HEK293T (cell line): ENCODE measurements around the gene SGMS1.
A peak's percentile ranks its signal among the peaks of the same experiment; 100 is the strongest.
"Not testable (repeated sequence)": the region's sequence is repeated elsewhere in the genome, so short reads cannot be mapped to it uniquely, and the experiment has no call there.

Source experiments
- CTCF ChIA-PET: fragments of 350-600 bp; formaldehyde crosslinking; extraction: SDS; loops from one replicate; lab custom pipeline; 2021; ENCODE audit warnings: antibody characterized with exemption, inconsistent platforms; lab: Yijun Ruan, JAX
- POLR2A ChIA-PET: fragments of 350-600 bp; formaldehyde crosslinking; extraction: SDS; loops from one replicate; lab custom pipeline; 2020; ENCODE audit warnings: antibody characterized with exemption, inconsistent platforms; lab: Yijun Ruan, JAX
- DNase-seq: peaks from one replicate; pipeline ENCODE4 v3.0.0; 2012; ENCODE audit warnings: mixed read lengths; ENCODE audit errors: extremely low spot score
- ARNT ChIP-seq: fragments of 450-650 bp; IDR thresholded peaks from 2 replicates; pipeline ENCODE4 v1.6.1; 2017; ENCODE audit warnings: mild to moderate bottlenecking
- BHLHE40 ChIP-seq: fragments of 450-650 bp; IDR thresholded peaks from 2 replicates; pipeline ENCODE4 v1.6.1; 2016; ENCODE audit warnings: mild to moderate bottlenecking, moderate library complexity, borderline replicate concordance
- CTBP1 ChIP-seq: fragments of 450-650 bp; IDR thresholded peaks from 2 replicates; pipeline ENCODE4 v1.6.1; 2016; ENCODE audit warnings: borderline replicate concordance
- ELF4 ChIP-seq: fragments of 450-650 bp; IDR thresholded peaks from 2 replicates; pipeline ENCODE4 v1.6.1; 2017; ENCODE audit warnings: antibody characterized with exemption
- FOXA1 ChIP-seq: fragments of 450-650 bp; IDR thresholded peaks from 2 replicates; pipeline ENCODE4 v1.6.1; 2016; ENCODE audit warnings: mild to moderate bottlenecking
- FOXK2 ChIP-seq: fragments of 450-650 bp; IDR thresholded peaks from 2 replicates; pipeline ENCODE4 v1.6.1; 2016; ENCODE audit warnings: mild to moderate bottlenecking
- FOXM1 ChIP-seq: fragments of 450-650 bp; IDR thresholded peaks from 2 replicates; pipeline ENCODE4 v1.6.1; 2017; ENCODE audit warnings: mild to moderate bottlenecking, borderline replicate concordance
- HDGF ChIP-seq: fragments of 450-650 bp; IDR thresholded peaks from 2 replicates; pipeline ENCODE4 v1.6.1; 2017; ENCODE audit warnings: antibody characterized with exemption, borderline replicate concordance
- L3MBTL2 ChIP-seq: fragments of 450-650 bp; conservative IDR thresholded peaks from 2 replicates; pipeline ENCODE4 v1.6.1; 2016; ENCODE audit warnings: mild to moderate bottlenecking
- LEF1 ChIP-seq: fragments of 450-650 bp; IDR thresholded peaks from 2 replicates; pipeline ENCODE4 v1.6.1; 2017; ENCODE audit warnings: mild to moderate bottlenecking, borderline replicate concordance
- NFRKB ChIP-seq: fragments of 450-650 bp; IDR thresholded peaks from 2 replicates; pipeline ENCODE4 v1.6.1; 2016; ENCODE audit warnings: mild to moderate bottlenecking, moderate library complexity
- PKNOX1 ChIP-seq: fragments of 450-650 bp; IDR thresholded peaks from 2 replicates; pipeline ENCODE4 v1.6.1; 2016
- SP1 ChIP-seq: fragments of 450-650 bp; IDR thresholded peaks from 2 replicates; pipeline ENCODE4 v1.6.1; 2017
- SUZ12 ChIP-seq: fragments of 450-650 bp; IDR thresholded peaks from 2 replicates; pipeline ENCODE4 v1.6.1; 2016; ENCODE audit warnings: mild to moderate bottlenecking
- TARDBP ChIP-seq: fragments of 450-650 bp; IDR thresholded peaks from 2 replicates; pipeline ENCODE4 v1.6.1; 2016
- ZNF384 ChIP-seq: fragments of 450-650 bp; IDR thresholded peaks from 2 replicates; pipeline ENCODE4 v1.6.1; 2016

SGMS1 gene

DNA sequence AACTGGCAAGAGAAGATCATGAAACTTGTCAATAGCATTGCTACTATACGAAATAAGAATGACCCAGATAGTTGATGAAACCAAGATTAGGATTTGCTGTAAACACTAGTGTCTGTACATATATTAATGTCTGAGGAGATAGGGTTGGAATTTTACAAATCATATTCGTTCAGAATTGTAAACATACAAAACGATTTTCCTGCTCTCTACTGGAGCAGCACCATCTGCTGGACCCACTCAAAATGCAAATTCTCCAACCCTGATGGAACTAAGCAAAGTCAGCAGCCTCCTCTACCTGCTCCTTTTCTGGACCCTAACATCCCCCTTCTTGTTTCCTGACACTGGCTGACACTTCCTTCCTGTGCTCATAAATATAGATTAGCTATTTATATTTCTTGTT lies 29.4 kb upstream of the SGMS1 start:
- TF ChIP-seq ARNT (no peak), ELF4 (no peak), PKNOX1 (no peak), LEF1 (no peak), FOXM1 (no peak), CTBP1 (no peak), TARDBP (no peak), L3MBTL2 (no peak), ZNF384 (no peak), BHLHE40 (no peak)
- CTCF ChIA-PET = interaction anchor here (0.8 kb wide), 1 partner anchor 76 kb away, joined by 3 read pairs; no protein-coding TSS in a partner anchor
- DNase-seq = peak; percentile 11

DNA sequence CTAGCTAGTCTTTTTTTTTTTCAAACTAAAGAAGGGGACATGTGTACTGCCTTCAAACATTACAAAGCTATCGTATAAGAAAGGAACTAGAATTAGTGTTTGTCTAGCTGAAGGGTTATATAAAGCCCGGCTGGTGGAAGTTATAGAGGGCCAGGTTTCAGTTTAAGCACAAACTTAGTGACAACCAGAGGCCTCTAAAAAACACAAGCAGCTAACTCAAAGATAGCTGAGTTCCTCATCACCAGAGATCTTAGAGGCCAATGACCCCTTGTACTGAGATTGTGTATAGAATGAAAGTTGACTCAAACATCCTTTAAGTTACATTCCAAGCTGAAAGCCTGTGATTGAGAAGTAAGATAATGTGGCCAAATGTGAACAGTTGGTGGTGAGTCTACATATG lies 28.1 kb upstream of the SGMS1 start:
- ChIA-PET CTCF (no interaction called here), POLR2A (no interaction called here)
- no peak for TF ChIP-seq FOXM1
- no peak for TF ChIP-seq ARNT
- TF ChIP-seq FOXK2 = no peak
- no peak for TF ChIP-seq TARDBP
- TF ChIP-seq SUZ12 = no peak
- TF ChIP-seq NFRKB = no peak
- DNase-seq = no peak

More for the DNA sequence above, 29.4 kb upstream of the SGMS1 start:
- POLR2A ChIA-PET = no interaction called here

DNA sequence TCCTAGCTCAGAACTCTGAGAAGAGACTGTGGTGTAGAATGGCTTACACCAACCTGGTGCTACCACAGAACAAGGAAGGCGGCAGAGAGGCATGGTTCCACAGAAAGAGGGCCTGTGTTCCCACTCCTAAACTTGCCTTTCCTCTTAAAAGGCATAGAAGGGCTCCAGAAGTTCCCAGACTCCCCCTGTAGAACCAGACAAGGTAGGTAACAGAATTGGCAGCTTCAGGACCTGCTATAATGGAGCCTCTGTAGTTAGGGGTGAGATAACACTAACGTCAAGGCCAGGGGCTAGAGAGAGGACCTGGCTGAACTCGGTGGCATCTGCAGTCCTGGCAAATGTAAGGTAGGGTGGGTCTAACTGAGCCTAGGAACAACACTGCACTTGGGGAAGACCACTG lies 26.7 kb upstream of the SGMS1 start:
- DNase-seq = no peak
- ChIA-PET CTCF (no interaction called here), POLR2A (no interaction called here)
- TF ChIP-seq PKNOX1 (no peak), L3MBTL2 (no peak)

DNA sequence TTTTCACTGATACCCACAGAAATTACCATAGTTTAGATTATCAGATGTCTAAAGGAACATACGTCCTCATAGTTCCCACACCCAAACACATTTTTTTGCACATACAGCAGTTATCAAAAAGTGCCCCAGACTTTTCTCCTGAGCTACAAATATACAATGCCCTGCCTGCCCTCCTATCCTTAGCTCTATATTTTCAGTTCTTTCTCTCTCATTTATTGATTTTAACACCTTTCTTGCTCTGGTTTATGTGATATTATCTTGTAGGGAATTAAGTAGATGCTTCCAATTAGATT lies 25.1 kb upstream of the SGMS1 start:
- TF ChIP-seq PKNOX1 = no peak
- TF ChIP-seq TARDBP = no peak
- TF ChIP-seq SUZ12 = no peak
- no peak for TF ChIP-seq FOXK2
- TF ChIP-seq NFRKB = no peak
- no peak for TF ChIP-seq FOXA1
- no peak for DNase-seq
- POLR2A ChIA-PET = no interaction called here
- CTCF ChIA-PET = no interaction called here

DNA sequence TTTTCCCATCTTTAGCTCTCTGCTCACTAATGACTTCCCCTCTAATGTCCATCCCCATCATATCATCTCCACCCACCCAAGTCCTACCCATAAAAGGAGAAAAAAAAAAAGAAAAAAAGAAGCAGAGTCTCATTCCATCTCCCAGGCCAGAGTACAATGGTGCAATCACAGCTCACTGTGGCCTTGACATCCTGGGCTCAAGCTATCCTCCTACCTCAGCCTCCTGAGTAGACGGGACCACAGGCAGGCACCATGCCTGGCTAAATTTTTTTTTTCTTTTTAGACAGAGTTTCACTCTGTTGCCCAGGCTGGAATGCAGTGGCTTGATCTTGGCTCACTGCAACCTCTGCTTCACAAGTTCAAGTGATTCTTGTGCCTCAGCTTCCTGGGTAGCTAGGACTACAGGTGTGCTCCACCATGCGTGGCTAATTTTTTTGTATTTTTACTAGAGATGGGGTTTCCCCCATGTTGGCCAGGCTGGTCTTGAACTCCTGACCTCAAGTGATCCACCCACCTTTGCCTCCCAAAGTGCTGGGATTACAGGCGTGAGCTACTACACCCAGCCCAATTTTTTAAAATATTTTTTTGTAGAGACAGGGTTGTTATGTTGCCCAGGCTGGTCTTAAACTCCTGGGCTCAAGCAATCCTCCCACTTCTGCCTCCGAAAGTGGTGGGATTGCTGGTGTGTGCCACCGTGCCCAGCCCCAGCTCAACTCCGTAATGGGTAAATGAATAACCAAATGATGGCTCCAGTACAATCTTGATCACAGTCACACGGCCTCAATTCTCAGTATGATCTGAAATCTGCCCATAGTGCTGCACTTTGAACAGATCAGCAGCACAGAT lies 24.6 kb upstream of the SGMS1 start:
- CTCF ChIA-PET = interaction anchor here (1.2 kb wide), 1 partner anchor 12 kb away, joined by 3 read pairs; no protein-coding TSS in a partner anchor
- POLR2A ChIA-PET = interaction anchor here (1.0 kb wide), 1 partner anchor 24 kb away, joined by 5 read pairs; no protein-coding TSS in a partner anchor
- DNase-seq = no peak
- TF ChIP-seq CTBP1 (no peak), FOXM1 (no peak), FOXK2 (no peak), TARDBP (no peak), HDGF (no peak), L3MBTL2 (no peak), SP1 (no peak), SUZ12 (no peak), LEF1 (no peak), ZNF384 (no peak), PKNOX1 (no peak), ELF4 (no peak), ARNT (no peak), NFRKB (no peak), FOXA1 (no peak)

- not testable (repeated sequence) for DNase-seq
- POLR2A ChIA-PET = interaction anchor here (1.0 kb wide), 1 partner anchor 23 kb away, joined by 5 read pairs; no protein-coding TSS in a partner anchor
- CTCF ChIA-PET = interaction anchor here (1.2 kb wide), 1 partner anchor 13 kb away, joined by 3 read pairs; no protein-coding TSS in a partner anchor
Observed at GRCh38 chr10:50647350-50647749, 23.6 kb upstream of the SGMS1 start.
